K562 (cell line): ENCODE results near the gene RPS8. TPM values are rescaled to one million over a fixed set of nuclear protein-coding genes. Genes with fewer than 3 reads are reported as not detected.

Source experiments
- ARID3A ChIP-seq: IDR thresholded peaks from 2 replicates; pipeline ENCODE4 v1.6.1; 2012; ENCODE audit warnings: low read depth, low read length, improper control_type of control experiment, borderline replicate concordance
- IRF9 ChIP-seq: fragments of 450-650 bp; IDR thresholded peaks from 2 replicates; pipeline ENCODE4 v1.6.1; 2016; ENCODE audit warnings: missing biosample characterization, missing genetic modification characterization
- MBD1 ChIP-seq: fragments of 250-450 bp; sonication (Bioruptor Pico); IDR thresholded peaks from 2 replicates; pipeline ENCODE4 v1.8.0; 2022; ENCODE audit warnings: inconsistent platforms
- POLR3G ChIP-seq: IDR thresholded peaks from 2 replicates; pipeline ENCODE4 v1.6.1; 2011; ENCODE audit not compliant: insufficient read length, insufficient replicate concordance; ENCODE audit errors: extremely low read depth
- STAT6 ChIP-seq: sonication (generic); formaldehyde crosslinking; IDR thresholded peaks from 2 replicates; pipeline ENCODE4 v1.8.1; 2023; ENCODE audit warnings: mild to moderate bottlenecking, missing genetic modification reagents
- TAF9B ChIP-seq: fragments of 450-650 bp; IDR thresholded peaks from 2 replicates; pipeline ENCODE4 v1.6.1; 2018; ENCODE audit warnings: mild to moderate bottlenecking; ENCODE audit not compliant: partially characterized antibody
- ZBED1 ChIP-seq: IDR thresholded peaks from 2 replicates; pipeline ENCODE4 v1.6.1; 2014
- ZBTB11 ChIP-seq, 3 experiments: fragments of 200-800 bp in 1 of 3; fragments of 250-450 bp in 1 of 3; fragments of 450-650 bp in 1 of 3; sonication (Bioruptor Pico) in 1 of 3; sonication (Bioruptor generic) in 1 of 3; formaldehyde crosslinking in 1 of 3; IDR thresholded peaks; 2 replicates each; pipeline versions ENCODE4 v1.6.1 to v1.8.0; 2016 to 2022; ENCODE audit warnings: mild to moderate bottlenecking in 2 of 3, missing genetic modification characterization in 2 of 3, missing compliant biosample characterization in 1 of 3, moderate library complexity in 1 of 3
- ZC3H4 ChIP-seq: sonication (generic); formaldehyde crosslinking; IDR thresholded peaks from 2 replicates; pipeline ENCODE4 v1.9.0; 2021; ENCODE audit warnings: missing genetic modification reagents, borderline replicate concordance
- ZNF133 ChIP-seq: fragments of 250-450 bp; sonication (Bioruptor Pico); IDR thresholded peaks from 2 replicates; pipeline ENCODE4 v1.4.0; 2020; ENCODE audit warnings: mild to moderate bottlenecking
- ZNF197 ChIP-seq: fragments of 200-800 bp; sonication (Bioruptor generic); IDR thresholded peaks from 2 replicates; pipeline ENCODE4 v1.6.1; 2016; ENCODE audit warnings: low read depth, missing genetic modification characterization, missing compliant biosample characterization
- polyA plus RNA-seq, 8 experiments: library from polyadenylated mRNA; depleted of rRNA in 4 of 8; stranded (reverse) in 5 of 8; unstranded in 3 of 8; fragments of >200 nt; fragmentation: Nextera tagmentation in 2 of 8; fragmentation: Illumina TruSeq in 1 of 8; extraction: Ambion mirVana in 2 of 8; extraction: Trizol in 1 of 8; gene quantifications; 2 replicates each; pipeline versions ENCODE4 v1.2.1 to v1.2.3, GENCODE V29; 2011 to 2014; ENCODE audit warnings: inconsistent platforms in 1 of 8, missing spikeins in 1 of 8
- total RNA-seq, 7 experiments: library from RNA; depleted of rRNA in 6 of 7; stranded (reverse); fragments of >200 nt in 6 of 7; fragmentation: Illumina TruSeq in 2 of 7; extraction: Trizol in 2 of 7; gene quantifications; 2 replicates each; pipeline versions ENCODE4 v1.2.1 to v1.2.3, GENCODE V29; 2011 to 2021; ENCODE audit warnings: low replicate concordance in 1 of 7
- TF ChIP-seq, protein P1 (sequence below): sonication (generic); formaldehyde crosslinking; IDR thresholded peaks from 2 replicates; pipeline ENCODE4 v1.8.1; 2023; ENCODE audit warnings: mild to moderate bottlenecking, missing genetic modification reagents

RPS8 gene
- total and polyA plus RNA-seq, 9 of the 15 experiments (the other 6 are each of a cell fraction or from before 2014, with no cell fraction given): 2,431 to 4,168 (median 3,109) TPM

GRCh38 chr1:44820328-44821239, 45.2 kb downstream of the RPS8 start (continued):
- TF ChIP-seq ZNF197 (CRISPR knock-in tag): no peak
- no peak for TF ChIP-seq TAF9B
- 0 out of 2 replicates have a peak, but pooled peaks have one; percentile 27 for TF ChIP-seq STAT6
- no peak for TF ChIP-seq IRF9 (tag)
- no peak for TF ChIP-seq POLR3G
- TF ChIP-seq ARID3A: no peak
- 0 out of 6 replicates have a peak, but pooled peaks of 1 of the 3 experiments have one; percentile 17 for TF ChIP-seq ZBTB11 (CRISPR knock-in tag; IDR thresholded peaks at IDR 0.05)
- no peak for TF ChIP-seq ZBED1
- no peak for TF ChIP-seq MBD1 (CRISPR knock-in tag)
- TF ChIP-seq ZNF133 (CRISPR knock-in tag): no peak
- TF ChIP-seq, protein P1, sequence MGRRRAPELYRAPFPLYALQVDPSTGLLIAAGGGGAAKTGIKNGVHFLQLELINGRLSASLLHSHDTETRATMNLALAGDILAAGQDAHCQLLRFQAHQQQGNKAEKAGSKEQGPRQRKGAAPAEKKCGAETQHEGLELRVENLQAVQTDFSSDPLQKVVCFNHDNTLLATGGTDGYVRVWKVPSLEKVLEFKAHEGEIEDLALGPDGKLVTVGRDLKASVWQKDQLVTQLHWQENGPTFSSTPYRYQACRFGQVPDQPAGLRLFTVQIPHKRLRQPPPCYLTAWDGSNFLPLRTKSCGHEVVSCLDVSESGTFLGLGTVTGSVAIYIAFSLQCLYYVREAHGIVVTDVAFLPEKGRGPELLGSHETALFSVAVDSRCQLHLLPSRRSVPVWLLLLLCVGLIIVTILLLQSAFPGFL (CRISPR knock-in tag): no peak
- TF ChIP-seq ZC3H4: no peak
